B cell (primary cell): ENCODE measurements around the gene OXNAD1. TPM values are rescaled to one million over a fixed set of nuclear protein-coding genes. Genes with fewer than 3 reads are reported as not detected.

ENCODE experiments used
- ATAC-seq: fragments of 200-7000 bp; cut with Tn5 transposase; one replicate; pipeline ENCODE4 v1.10.0; 2021; ENCODE audit warnings: low read depth, mild to moderate bottlenecking, moderate number of reproducible peaks, moderate library complexity
- CTCF ChIA-PET: fragments of 350-600 bp; sonication (Branson Sonifier 250); formaldehyde crosslinking; loops from one replicate; lab custom pipeline; 2021; ENCODE audit warnings: antibody characterized with exemption, inconsistent platforms; lab: Charles Lee
- POLR2A ChIA-PET: fragments of 350-600 bp; sonication (Branson Sonifier 250); formaldehyde crosslinking; loops from one replicate; lab custom pipeline; 2021; ENCODE audit warnings: antibody characterized with exemption; lab: Charles Lee
- DNase-seq: peaks from one replicate; pipeline ENCODE4 v3.0.0; 2013
- H2AFZ ChIP-seq: 2 replicates; pipeline ENCODE4 v1.6.1; 2012; ENCODE audit warnings: mild to moderate bottlenecking, low read depth, low read length; ENCODE audit not compliant: insufficient read depth, poor library complexity, severe bottlenecking
- H3K27ac ChIP-seq, 2 donors: 1 replicate in 1 of 2; 2 replicates in 1 of 2; pipeline ENCODE4 v1.5.1; 2012 to 2013; ENCODE audit warnings: low read length in 2 of 2, mild to moderate bottlenecking in 2 of 2, moderate library complexity in 1 of 2
- H3K27me3 ChIP-seq, 4 experiments: fragments of 200-600 bp in 1 of 4; sonication (generic) in 1 of 4; replicated peaks in 1 of 4; 1 replicate in 2 of 4; 2 replicates in 2 of 4; pipeline versions ENCODE4 v1.6.1 to v1.7.0; 2013 to 2016; ENCODE audit warnings: low read length in 3 of 4, mild to moderate bottlenecking in 2 of 4, mixed read lengths in 1 of 4, moderate library complexity in 1 of 4; ENCODE audit not compliant: insufficient read depth in 4 of 4, control insufficient read depth in 3 of 4; ENCODE audit errors: control extremely low read depth in 1 of 4
- H3K36me3 ChIP-seq, 2 experiments: replicated peaks in 1 of 2; 1 replicate in 1 of 2; 2 replicates in 1 of 2; pipeline versions ENCODE4 v1.6.1 to v1.7.1; 2013; ENCODE audit warnings: low read length in 1 of 2; ENCODE audit not compliant: insufficient read depth in 2 of 2, control insufficient read depth in 1 of 2; ENCODE audit errors: control extremely low read depth in 1 of 2, extremely low read depth in 1 of 2
- H3K4me1 ChIP-seq, 2 donors: fragments of 200-600 bp in 1 of 2; sonication (generic) in 1 of 2; 1 replicate in 1 of 2; 2 replicates in 1 of 2; pipeline versions ENCODE4 v1.5.1 to v1.6.1; 2013 to 2017; ENCODE audit warnings: low read length in 2 of 2; ENCODE audit not compliant: control insufficient read depth in 2 of 2, insufficient read depth in 2 of 2
- H3K4me2 ChIP-seq: replicated peaks from 2 replicates; pipeline ENCODE3; 2012; ENCODE audit warnings: mild to moderate bottlenecking, low read depth, low read length; ENCODE audit not compliant: poor library complexity, severe bottlenecking
- H3K4me3 ChIP-seq, 5 experiments: fragments of 200-600 bp in 1 of 5; sonication (generic) in 1 of 5; 1 replicate in 3 of 5; 2 replicates in 2 of 5; pipeline versions ENCODE4 v1.5.1 to v1.7.0; 2011 to 2016; ENCODE audit warnings: low read length in 4 of 5, mild to moderate bottlenecking in 4 of 5, low read depth in 2 of 5, control low read depth in 1 of 5, moderate library complexity in 1 of 5; ENCODE audit not compliant: insufficient read depth in 1 of 5; ENCODE audit errors: control extremely low read depth in 1 of 5, extremely low read depth in 1 of 5
- H3K79me2 ChIP-seq: fragments of 200-600 bp; sonication (generic); one replicate; pipeline ENCODE4 v1.6.0; 2016; ENCODE audit warnings: low read length; ENCODE audit not compliant: control insufficient read depth, insufficient read depth
- H3K9ac ChIP-seq: fragments of 200-600 bp; sonication (generic); 2 replicates; pipeline ENCODE4 v1.6.1; 2017; ENCODE audit warnings: mild to moderate bottlenecking, low read length, moderate library complexity
- H3K9me3 ChIP-seq, 3 donors: one replicate each; pipeline versions ENCODE4 v1.6.1 to v1.7.1; 2013; ENCODE audit warnings: low read length in 2 of 3; ENCODE audit not compliant: control insufficient read depth in 2 of 3, insufficient read depth in 1 of 3; ENCODE audit errors: control extremely low read depth in 1 of 3
- H4K20me1 ChIP-seq: 2 replicates; pipeline ENCODE4 v1.6.0; 2012; ENCODE audit warnings: mild to moderate bottlenecking, low read length; ENCODE audit not compliant: insufficient read depth, control insufficient read depth, poor library complexity, severe bottlenecking
- H3K27ac Mint-ChIP-seq: one replicate; pipeline ENCODE4 v1.8.0; 2021; ENCODE audit warnings: mixed read lengths
- H3K27me3 Mint-ChIP-seq: one replicate; pipeline ENCODE4 v1.8.0; 2021; ENCODE audit warnings: mixed read lengths
- H3K4me1 Mint-ChIP-seq: one replicate; pipeline ENCODE4 v1.8.0; 2021; ENCODE audit warnings: mixed read lengths
- H3K4me3 Mint-ChIP-seq: one replicate; pipeline ENCODE4 v1.8.0; 2021; ENCODE audit warnings: mixed read lengths
- H3K9me3 Mint-ChIP-seq: one replicate; pipeline ENCODE4 v1.8.0; 2022; ENCODE audit warnings: mixed read lengths; ENCODE audit not compliant: insufficient read depth
- EZH2 ChIP-seq: IDR thresholded peaks from 2 replicates; pipeline ENCODE4 v1.6.1; 2012; ENCODE audit warnings: borderline replicate concordance, low read depth, mild to moderate bottlenecking, moderate library complexity, low read length; ENCODE audit not compliant: insufficient read depth, poor library complexity, severe bottlenecking
- WGBS: methylation state at CpG from one replicate; pipeline ENCODE4 v1.1.5; 2013; ENCODE audit warnings: missing lambda C conversion rate; ENCODE audit not compliant: insufficient coverage; 5-methylcytosine and 5-hydroxymethylcytosine counted together
- intact Hi-C: fragments of 100-400 bp; cut with micrococcal nuclease; formaldehyde crosslinking; loops from one replicate; pipeline ENCODE4 v1.10.0; 2022
- polyA plus RNA-seq: library from polyadenylated mRNA; depleted of rRNA; stranded (reverse); fragments of >200 nt; gene quantifications from 2 replicates; pipeline ENCODE4 v1.2.3, GENCODE V29; 2012
- total RNA-seq, 2 donors: library from RNA; stranded (reverse); fragments of 120-200 nt in 1 of 2; gene quantifications; 1 replicate in 1 of 2; 2 replicates in 1 of 2; pipeline versions ENCODE4 v1.2.3 to v1.2.4, GENCODE V29; 2013 to 2022
- TF ChIP-seq, protein P1 (sequence below): fragments of 200-600 bp; IDR thresholded peaks from one replicate; pipeline ENCODE4 v1.8.0; 2022; ENCODE audit warnings: antibody characterized with exemption, mild to moderate bottlenecking

OXNAD1 gene
- total and polyA plus RNA-seq, 2 donors (not counting 1 experiment from before 2014, with no cell fraction given): 4.0 to 12.3 TPM

DNA sequence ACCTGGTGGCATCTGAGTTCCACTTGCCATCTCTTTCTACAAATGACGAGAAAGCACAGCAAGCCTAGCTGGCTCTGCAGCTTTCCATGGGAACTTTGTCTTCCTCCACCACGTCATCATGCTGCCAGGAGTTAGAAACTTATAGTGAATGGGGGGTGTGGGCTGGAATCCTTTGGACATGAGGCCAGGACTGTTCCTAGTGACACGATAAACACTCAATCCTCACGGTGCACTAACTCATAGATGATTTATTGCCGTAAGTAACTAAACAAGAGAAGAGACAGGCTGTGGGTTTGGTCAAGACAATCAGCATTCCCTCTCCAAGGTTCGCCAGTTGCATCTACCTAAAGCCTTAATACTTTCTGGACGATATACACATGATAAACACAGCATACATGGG lies 50.6 kb downstream of the OXNAD1 start:
- intact Hi-C loops: no loop called here
- DNase-seq: no peak
- Histone ChIP-seq H3K27me3 (no peaks in the 10 kb centered on the region), H3K4me2 (no peak overlapping the region), H3K27ac (no peak overlapping the region), H3K36me3 (peaks cover 2 to 54% of the 10 kb centered on the region in 2 experiments), H3K9me3 (no peaks in the 10 kb centered on the region), H2AFZ (no peak overlapping the region), H3K9ac (no peak overlapping the region), H4K20me1 (no peaks in the 10 kb centered on the region), H3K4me1 (peaks cover 14 to 18% of the 10 kb centered on the region in 2 donors), H3K79me2 (peaks cover 7% of the 10 kb centered on the region), H3K4me3 (no peak overlapping the region)
- WGBS: 94% methylated on average over 3 of the region's 7 CpGs
- POLR2A ChIA-PET: no interaction called here
- Mint-ChIP-seq H3K9me3 (no peaks in the 10 kb centered on the region), H3K27me3 (no peaks in the 10 kb centered on the region), H3K4me3 (no peak overlapping the region), H3K4me1 (peaks cover 15% of the 10 kb centered on the region), H3K27ac (no peak overlapping the region)
- CTCF ChIA-PET: interaction anchor here (5.4 kb wide), 1 partner anchor 26 kb away, joined by 26 read pairs; no protein-coding TSS in a partner anchor
- TF ChIP-seq EZH2: no peak
- TF ChIP-seq, protein P1, sequence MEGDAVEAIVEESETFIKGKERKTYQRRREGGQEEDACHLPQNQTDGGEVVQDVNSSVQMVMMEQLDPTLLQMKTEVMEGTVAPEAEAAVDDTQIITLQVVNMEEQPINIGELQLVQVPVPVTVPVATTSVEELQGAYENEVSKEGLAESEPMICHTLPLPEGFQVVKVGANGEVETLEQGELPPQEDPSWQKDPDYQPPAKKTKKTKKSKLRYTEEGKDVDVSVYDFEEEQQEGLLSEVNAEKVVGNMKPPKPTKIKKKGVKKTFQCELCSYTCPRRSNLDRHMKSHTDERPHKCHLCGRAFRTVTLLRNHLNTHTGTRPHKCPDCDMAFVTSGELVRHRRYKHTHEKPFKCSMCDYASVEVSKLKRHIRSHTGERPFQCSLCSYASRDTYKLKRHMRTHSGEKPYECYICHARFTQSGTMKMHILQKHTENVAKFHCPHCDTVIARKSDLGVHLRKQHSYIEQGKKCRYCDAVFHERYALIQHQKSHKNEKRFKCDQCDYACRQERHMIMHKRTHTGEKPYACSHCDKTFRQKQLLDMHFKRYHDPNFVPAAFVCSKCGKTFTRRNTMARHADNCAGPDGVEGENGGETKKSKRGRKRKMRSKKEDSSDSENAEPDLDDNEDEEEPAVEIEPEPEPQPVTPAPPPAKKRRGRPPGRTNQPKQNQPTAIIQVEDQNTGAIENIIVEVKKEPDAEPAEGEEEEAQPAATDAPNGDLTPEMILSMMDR: no peak
- no peak for ATAC-seq

DNA sequence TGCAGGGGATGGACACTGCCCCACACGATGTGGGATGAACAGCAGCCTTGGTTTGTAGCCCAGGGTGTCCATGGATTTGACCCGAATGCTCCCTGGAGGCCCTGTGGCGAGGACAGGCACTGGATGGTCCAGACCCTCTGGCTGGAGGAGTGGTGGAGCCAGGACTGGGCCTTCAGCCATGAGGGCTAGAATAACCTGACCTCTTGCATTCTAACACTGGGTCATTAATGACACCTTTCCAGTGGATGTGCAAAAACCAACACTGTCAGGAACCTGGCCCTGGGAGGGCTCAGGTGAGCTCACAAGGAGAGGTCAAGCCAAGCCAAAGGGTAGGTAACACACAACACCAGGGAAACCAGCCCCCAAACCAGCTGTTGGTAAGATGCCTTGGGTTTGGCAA lies 51.4 kb downstream of the OXNAD1 start:
- H3K4me1 ChIP-seq: peaks cover 13 to 16% of the 10 kb centered on the region in 2 donors
- Mint-ChIP-seq H3K4me1 (peaks cover 13% of the 10 kb centered on the region), H3K27ac (no peak overlapping the region), H3K4me3 (no peak overlapping the region), H3K27me3 (no peaks in the 10 kb centered on the region), H3K9me3 (no peaks in the 10 kb centered on the region)
- no peak overlapping the region for H3K4me2 ChIP-seq
- no peaks in the 10 kb centered on the region for H3K9me3 ChIP-seq
- intact Hi-C loops: no loop called here
- ChIA-PET CTCF (interaction anchor here (1.1 to 2.5 kb wide), 2 partner anchors 17 to 26 kb away, joined by 3 to 8 read pairs; no protein-coding TSS in a partner anchor), POLR2A (no interaction called here)
- no peak for TF ChIP-seq EZH2
- TF ChIP-seq, protein P1: no peak
- no peaks in the 10 kb centered on the region for H3K27me3 ChIP-seq
- 100% methylated on average over 3 of the region's 3 CpGs for WGBS
- H4K20me1 ChIP-seq: no peaks in the 10 kb centered on the region
- no peak for ATAC-seq
- peaks cover 2 to 61% of the 10 kb centered on the region in 2 experiments for H3K36me3 ChIP-seq
- H3K27ac ChIP-seq: no peak overlapping the region
- no peak for DNase-seq
- peaks cover 7% of the 10 kb centered on the region for H3K79me2 ChIP-seq
- H3K4me3 ChIP-seq: no peak overlapping the region
- H3K9ac ChIP-seq: no peak overlapping the region
- H2AFZ ChIP-seq: no peak overlapping the region
